ENCODE results near the gene RABGAP1. TPM values are rescaled to one million over a fixed set of nuclear protein-coding genes. Genes with fewer than 3 reads are reported as not detected.
A peak's percentile ranks its signal among the peaks of the same experiment; 100 is the strongest.

RABGAP1 gene
- polyA plus RNA-seq, 1 of the 3 experiments (the other 2 are of a cell fraction) = 20.2 TPM

GRCh38 chr9:123003466-123003865, 62.6 kb downstream of the RABGAP1 start:
- H2AFZ ChIP-seq (ENCODE audit: low read depth) = no peak overlapping the region
- no peaks in the 10 kb centered on the region for H4K20me1 ChIP-seq (ENCODE audit: insufficient read depth)
- POLR2A ChIA-PET = no interaction called here
- H3K27ac ChIP-seq (ENCODE audit: low read depth in 2 of 2, low read length in 1 of 2) = peak overlapping the region; percentile 68 to 87; a peak in 3 of 4 replicates
- DNase-seq = no peak
- H3K4me2 ChIP-seq = peak overlapping the region; percentile 56
- 88% methylated on average over 2 of the region's 2 CpGs for WGBS (ENCODE audit: low lambda C conversion rate)
- H3K27me3 ChIP-seq (ENCODE audit: insufficient read depth) = no peaks in the 10 kb centered on the region
- CTCF ChIA-PET = interaction anchor here (1.0 kb wide), 1 partner anchor 12 kb away, joined by 4 read pairs; no protein-coding TSS in a partner anchor
- H3F3A ChIP-seq (replicated peaks; ENCODE audit: insufficient read depth) = peaks cover 36% of the 10 kb centered on the region
- H3K9me3 ChIP-seq = no peaks in the 10 kb centered on the region
- 0 out of 4 replicates have a peak overlapping the region, but pooled peaks of 1 of the 2 experiments have one; percentile 46 for H3K4me3 ChIP-seq (ENCODE audit: low read depth in 2 of 2, low read length in 1 of 2)
- no peak for TF ChIP-seq FOXJ3 (CRISPR knock-in tag; IDR thresholded peaks at IDR 0.05)
- no peak for TF ChIP-seq USF2 (IDR thresholded peaks at IDR 0.05; ENCODE audit: borderline replicate concordance, low read depth, low read length)
- no peak for TF ChIP-seq ELF1 (IDR thresholded peaks at IDR 0.05)
- TF ChIP-seq, protein P1, sequence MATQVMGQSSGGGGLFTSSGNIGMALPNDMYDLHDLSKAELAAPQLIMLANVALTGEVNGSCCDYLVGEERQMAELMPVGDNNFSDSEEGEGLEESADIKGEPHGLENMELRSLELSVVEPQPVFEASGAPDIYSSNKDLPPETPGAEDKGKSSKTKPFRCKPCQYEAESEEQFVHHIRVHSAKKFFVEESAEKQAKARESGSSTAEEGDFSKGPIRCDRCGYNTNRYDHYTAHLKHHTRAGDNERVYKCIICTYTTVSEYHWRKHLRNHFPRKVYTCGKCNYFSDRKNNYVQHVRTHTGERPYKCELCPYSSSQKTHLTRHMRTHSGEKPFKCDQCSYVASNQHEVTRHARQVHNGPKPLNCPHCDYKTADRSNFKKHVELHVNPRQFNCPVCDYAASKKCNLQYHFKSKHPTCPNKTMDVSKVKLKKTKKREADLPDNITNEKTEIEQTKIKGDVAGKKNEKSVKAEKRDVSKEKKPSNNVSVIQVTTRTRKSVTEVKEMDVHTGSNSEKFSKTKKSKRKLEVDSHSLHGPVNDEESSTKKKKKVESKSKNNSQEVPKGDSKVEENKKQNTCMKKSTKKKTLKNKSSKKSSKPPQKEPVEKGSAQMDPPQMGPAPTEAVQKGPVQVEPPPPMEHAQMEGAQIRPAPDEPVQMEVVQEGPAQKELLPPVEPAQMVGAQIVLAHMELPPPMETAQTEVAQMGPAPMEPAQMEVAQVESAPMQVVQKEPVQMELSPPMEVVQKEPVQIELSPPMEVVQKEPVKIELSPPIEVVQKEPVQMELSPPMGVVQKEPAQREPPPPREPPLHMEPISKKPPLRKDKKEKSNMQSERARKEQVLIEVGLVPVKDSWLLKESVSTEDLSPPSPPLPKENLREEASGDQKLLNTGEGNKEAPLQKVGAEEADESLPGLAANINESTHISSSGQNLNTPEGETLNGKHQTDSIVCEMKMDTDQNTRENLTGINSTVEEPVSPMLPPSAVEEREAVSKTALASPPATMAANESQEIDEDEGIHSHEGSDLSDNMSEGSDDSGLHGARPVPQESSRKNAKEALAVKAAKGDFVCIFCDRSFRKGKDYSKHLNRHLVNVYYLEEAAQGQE (IDR thresholded peaks at IDR 0.05; ENCODE audit: low read depth, low read length) = no peak
- TF ChIP-seq JUND (IDR thresholded peaks at IDR 0.05) = peak; percentile 19; the same call in 1 of the 2 replicates
- no peak for TF ChIP-seq MEF2A (IDR thresholded peaks at IDR 0.05; ENCODE audit: borderline replicate concordance, low read depth)
- no peak for TF ChIP-seq FOXM1 (IDR thresholded peaks at IDR 0.05; ENCODE audit: low read depth)
- TF ChIP-seq FOSL2 (IDR thresholded peaks at IDR 0.05; ENCODE audit: borderline replicate concordance, low read depth) = no peak
- no peak for TF ChIP-seq CHD2 (IDR thresholded peaks at IDR 0.05; ENCODE audit: low read length, partially characterized antibody)
- TF ChIP-seq SIN3A (IDR thresholded peaks at IDR 0.05; ENCODE audit: borderline replicate concordance, low read depth, low read length) = no peak
- TF ChIP-seq RCOR1 (IDR thresholded peaks at IDR 0.05; ENCODE audit: low read length) = no peak
- TF ChIP-seq, protein P2, sequence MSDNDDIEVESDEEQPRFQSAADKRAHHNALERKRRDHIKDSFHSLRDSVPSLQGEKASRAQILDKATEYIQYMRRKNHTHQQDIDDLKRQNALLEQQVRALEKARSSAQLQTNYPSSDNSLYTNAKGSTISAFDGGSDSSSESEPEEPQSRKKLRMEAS (IDR thresholded peaks at IDR 0.05; ENCODE audit: low read depth) = no peak
- TF ChIP-seq RFX5 (IDR thresholded peaks at IDR 0.05; ENCODE audit: low read length) = no peak
- no peak for TF ChIP-seq POLR2AphosphoS5 (IDR thresholded peaks at IDR 0.05; ENCODE audit: low read depth, low read length)
- TF ChIP-seq TEAD4 (IDR thresholded peaks at IDR 0.05; ENCODE audit: borderline replicate concordance, insufficient read depth) = no peak
- TF ChIP-seq PBX3 (IDR thresholded peaks at IDR 0.05) = no peak
- no peak for TF ChIP-seq MXI1 (IDR thresholded peaks at IDR 0.05; ENCODE audit: low read depth, low read length)
- TF ChIP-seq TCF12 (IDR thresholded peaks at IDR 0.05) = peak; percentile 27; the same call in 1 of the 2 replicates
- TF ChIP-seq EP300 (IDR thresholded peaks at IDR 0.05; ENCODE audit: borderline replicate concordance in 1 of 2, low read depth in 1 of 2, low read length in 1 of 2) = no peak
- TF ChIP-seq YY1 (IDR thresholded peaks at IDR 0.05; ENCODE audit: low read depth) = no peak
- no peak for TF ChIP-seq GATA2 (CRISPR knock-in tag; IDR thresholded peaks at IDR 0.05)
- TF ChIP-seq CTCF (IDR thresholded peaks at IDR 0.05) = no peak
- TF ChIP-seq RAD21 (IDR thresholded peaks at IDR 0.05; ENCODE audit: low read length) = no peak
- TF ChIP-seq NFIC (IDR thresholded peaks at IDR 0.05; ENCODE audit: borderline replicate concordance) = peak; percentile 22; the same call in 1 of the 2 replicates
- TF ChIP-seq RXRA (IDR thresholded peaks at IDR 0.05; ENCODE audit: borderline replicate concordance, low read depth) = no peak
- no peaks in the 10 kb centered on the region for H3K79me2 ChIP-seq (ENCODE audit: insufficient read depth)
- peaks cover 0 to 24% of the 10 kb centered on the region in 2 experiments; a peak in 3 of 4 replicates for H3K4me1 ChIP-seq (ENCODE audit: control insufficient read depth in 1 of 2, insufficient read depth in 2 of 2, low read depth in 1 of 2, low read length in 1 of 2)
- H3K9ac ChIP-seq = peak overlapping the region; percentile 25; the same call in 1 of the 2 replicates
- no peaks in the 10 kb centered on the region for H3K9me2 ChIP-seq
- peaks cover 23 to 40% of the 10 kb centered on the region in 2 experiments for H3K36me3 ChIP-seq (replicated peaks in 1 of 2; ENCODE audit: control insufficient read depth in 1 of 2, insufficient read depth in 2 of 2, low read length in 1 of 2)
